Hepatocyte (in vitro differentiated cells): ENCODE measurements around the gene RGS13.

Source experiments
- EZH2phosphoT487 ChIP-seq: fragments of 200-600 bp; sonication (generic); IDR thresholded peaks from one replicate; pipeline ENCODE4 v1.6.1; 2018; ENCODE audit warnings: antibody characterized with exemption, mild to moderate bottlenecking, low read depth, moderate library complexity; ENCODE audit not compliant: unreplicated experiment, severe bottlenecking
- TF ChIP-seq, protein P1 (sequence below): fragments of 200-600 bp; sonication (generic); IDR thresholded peaks from 2 replicates; pipeline ENCODE4 v1.5.1; 2016; ENCODE audit warnings: antibody characterized with exemption, mild to moderate bottlenecking; ENCODE audit not compliant: poor library complexity

DNA sequence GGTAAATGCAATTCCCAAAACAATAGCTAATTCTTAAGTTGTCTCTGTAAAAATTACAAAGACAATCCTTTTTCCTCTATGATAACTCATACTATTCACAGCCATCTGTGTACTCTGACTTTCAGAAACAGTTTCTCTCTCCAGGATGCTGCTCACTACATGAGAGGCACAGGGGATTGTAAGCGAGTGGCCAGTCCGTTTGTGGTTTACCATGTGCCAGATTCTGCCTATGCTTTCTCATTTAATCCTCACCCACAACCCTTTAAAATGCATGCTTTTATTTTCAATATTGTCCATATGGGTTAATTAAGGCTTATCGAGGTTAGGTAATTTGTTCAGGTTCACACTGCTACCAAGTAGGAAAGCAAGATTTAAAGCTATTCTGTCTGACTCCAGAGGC, 37.4 kb upstream of the RGS13 start:
- TF ChIP-seq, protein P1, sequence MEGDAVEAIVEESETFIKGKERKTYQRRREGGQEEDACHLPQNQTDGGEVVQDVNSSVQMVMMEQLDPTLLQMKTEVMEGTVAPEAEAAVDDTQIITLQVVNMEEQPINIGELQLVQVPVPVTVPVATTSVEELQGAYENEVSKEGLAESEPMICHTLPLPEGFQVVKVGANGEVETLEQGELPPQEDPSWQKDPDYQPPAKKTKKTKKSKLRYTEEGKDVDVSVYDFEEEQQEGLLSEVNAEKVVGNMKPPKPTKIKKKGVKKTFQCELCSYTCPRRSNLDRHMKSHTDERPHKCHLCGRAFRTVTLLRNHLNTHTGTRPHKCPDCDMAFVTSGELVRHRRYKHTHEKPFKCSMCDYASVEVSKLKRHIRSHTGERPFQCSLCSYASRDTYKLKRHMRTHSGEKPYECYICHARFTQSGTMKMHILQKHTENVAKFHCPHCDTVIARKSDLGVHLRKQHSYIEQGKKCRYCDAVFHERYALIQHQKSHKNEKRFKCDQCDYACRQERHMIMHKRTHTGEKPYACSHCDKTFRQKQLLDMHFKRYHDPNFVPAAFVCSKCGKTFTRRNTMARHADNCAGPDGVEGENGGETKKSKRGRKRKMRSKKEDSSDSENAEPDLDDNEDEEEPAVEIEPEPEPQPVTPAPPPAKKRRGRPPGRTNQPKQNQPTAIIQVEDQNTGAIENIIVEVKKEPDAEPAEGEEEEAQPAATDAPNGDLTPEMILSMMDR, result no peak
- no peak for TF ChIP-seq EZH2phosphoT487
